ENCODE results near the gene RXRB. TPM values are rescaled to one million over a fixed set of nuclear protein-coding genes. Genes with fewer than 3 reads are reported as not detected.

The RXRB gene
- total RNA-seq, 2 donors from 2014 or later, result 17.1 to 17.4 TPM

DNA sequence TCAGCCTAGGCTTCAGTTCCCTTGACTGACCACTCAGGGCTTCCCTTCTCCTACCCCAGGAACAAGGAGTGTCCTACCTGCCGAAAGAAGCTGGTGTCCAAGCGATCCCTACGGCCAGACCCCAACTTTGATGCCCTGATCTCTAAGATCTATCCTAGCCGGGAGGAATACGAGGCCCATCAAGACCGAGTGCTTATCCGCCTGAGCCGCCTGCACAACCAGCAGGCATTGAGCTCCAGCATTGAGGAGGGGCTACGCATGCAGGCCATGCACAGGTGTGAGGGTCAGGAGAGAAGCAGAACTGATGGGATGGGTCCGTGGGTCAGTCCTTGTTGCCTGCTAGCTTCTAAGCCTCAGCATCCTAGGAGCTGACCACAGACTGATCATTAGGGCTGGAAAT, 9.4 kb upstream of the RXRB start:
- TF ChIP-seq, protein P1, sequence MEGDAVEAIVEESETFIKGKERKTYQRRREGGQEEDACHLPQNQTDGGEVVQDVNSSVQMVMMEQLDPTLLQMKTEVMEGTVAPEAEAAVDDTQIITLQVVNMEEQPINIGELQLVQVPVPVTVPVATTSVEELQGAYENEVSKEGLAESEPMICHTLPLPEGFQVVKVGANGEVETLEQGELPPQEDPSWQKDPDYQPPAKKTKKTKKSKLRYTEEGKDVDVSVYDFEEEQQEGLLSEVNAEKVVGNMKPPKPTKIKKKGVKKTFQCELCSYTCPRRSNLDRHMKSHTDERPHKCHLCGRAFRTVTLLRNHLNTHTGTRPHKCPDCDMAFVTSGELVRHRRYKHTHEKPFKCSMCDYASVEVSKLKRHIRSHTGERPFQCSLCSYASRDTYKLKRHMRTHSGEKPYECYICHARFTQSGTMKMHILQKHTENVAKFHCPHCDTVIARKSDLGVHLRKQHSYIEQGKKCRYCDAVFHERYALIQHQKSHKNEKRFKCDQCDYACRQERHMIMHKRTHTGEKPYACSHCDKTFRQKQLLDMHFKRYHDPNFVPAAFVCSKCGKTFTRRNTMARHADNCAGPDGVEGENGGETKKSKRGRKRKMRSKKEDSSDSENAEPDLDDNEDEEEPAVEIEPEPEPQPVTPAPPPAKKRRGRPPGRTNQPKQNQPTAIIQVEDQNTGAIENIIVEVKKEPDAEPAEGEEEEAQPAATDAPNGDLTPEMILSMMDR (IDR thresholded peaks at IDR 0.05), result no peak
- no peak overlapping the region for H3K4me3 ChIP-seq
- DNase-seq (ENCODE audit: low spot score), result no peak
- H3K9me3 ChIP-seq, result no peaks in the 10 kb centered on the region
- H3K4me1 ChIP-seq, result peaks cover 0 to 43% of the 10 kb centered on the region in 2 donors
- H3K36me3 ChIP-seq, result peaks cover 14% of the 10 kb centered on the region
- H3K27ac ChIP-seq, result no peak overlapping the region
- no peaks in the 10 kb centered on the region for H3K27me3 ChIP-seq

DNA sequence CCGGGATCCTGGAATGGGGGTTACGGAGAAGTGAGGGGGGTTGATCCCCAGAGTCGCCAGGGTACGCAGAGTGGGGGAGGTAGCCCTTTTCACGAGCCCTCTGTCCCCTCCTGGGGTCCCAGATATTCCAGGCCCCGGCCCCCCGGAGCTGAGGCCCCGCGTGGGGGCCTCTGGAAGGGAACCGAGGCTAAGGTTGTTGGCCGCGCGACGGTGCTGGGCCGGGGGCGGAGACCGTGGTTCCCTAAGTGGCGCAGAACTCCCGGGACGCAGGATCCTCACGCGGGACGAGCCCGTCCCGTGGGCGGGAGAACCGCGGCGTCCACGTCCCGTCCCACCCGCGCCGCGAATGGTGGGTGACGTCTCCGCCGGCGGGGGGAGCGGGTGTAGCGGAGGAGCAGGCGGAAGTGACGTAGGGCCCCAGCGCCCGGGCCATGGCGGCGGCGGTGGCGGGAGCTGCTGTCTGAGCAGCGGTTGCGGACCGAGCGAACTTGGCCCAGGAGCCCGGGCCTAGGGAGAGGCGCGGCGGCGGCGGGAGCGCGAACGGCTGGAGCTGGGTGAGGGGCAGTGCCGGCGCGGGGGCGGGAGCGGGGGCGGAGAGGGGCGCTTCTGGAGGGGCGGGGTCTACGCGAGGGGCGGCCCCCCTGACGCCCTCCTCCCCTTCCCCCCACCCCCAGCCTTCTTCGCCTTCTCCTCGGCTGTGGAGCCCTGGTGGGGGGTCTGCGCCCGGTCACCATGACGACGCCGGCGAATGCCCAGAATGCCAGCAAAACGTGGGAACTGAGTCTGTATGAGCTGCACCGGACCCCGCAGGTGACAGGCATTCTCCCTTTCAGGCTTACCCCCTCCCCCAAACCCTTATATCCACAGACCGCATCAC, 7.9 kb upstream of the RXRB start, which contains the start of gene RING1:
TSS of gene RING1 (plus strand) at position 410 of the 877 bp plus-strand sequence. CDS start at position 733, 323 bp downstream.
- H3K4me1 ChIP-seq, result peaks cover 0 to 49% of the 10 kb centered on the region in 2 donors

DNA sequence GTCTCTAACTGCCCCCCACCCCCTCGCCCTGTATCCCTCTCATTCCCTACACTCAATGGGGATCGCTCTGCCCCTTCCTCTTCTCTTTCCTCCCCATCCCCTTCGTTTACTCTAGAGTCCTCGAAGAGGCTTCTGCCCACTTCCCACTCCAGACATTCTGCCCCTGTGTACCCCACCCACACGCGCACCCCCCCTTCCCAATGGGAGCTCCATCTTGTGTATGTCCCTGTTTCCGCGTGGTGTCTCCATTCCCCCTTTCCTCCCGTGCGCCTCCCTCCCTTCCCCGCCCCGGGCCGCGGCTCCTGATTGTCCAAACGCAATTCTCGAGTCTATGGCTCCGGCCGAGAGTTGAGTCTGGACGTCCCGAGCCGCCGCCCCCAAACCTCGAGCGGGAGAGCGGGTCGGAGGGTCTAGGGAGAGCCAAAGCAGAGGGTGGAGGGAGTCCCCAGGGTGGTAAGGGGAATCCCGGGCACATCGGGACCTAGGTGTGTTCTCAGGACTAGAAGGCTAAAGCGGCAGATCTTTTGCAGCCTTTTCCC, 7.2 kb upstream of the RXRB start:
- no peaks in the 10 kb centered on the region for H3K27me3 ChIP-seq
- TF ChIP-seq, protein P1 (IDR thresholded peaks at IDR 0.05), result no peak
- no peaks in the 10 kb centered on the region for H3K9me3 ChIP-seq
- H3K4me1 ChIP-seq, result peaks cover 0 to 49% of the 10 kb centered on the region in 2 donors
- peak overlapping the region; percentile 67 to 87 for H3K4me3 ChIP-seq
- peaks cover 28% of the 10 kb centered on the region for H3K36me3 ChIP-seq
- no peak for DNase-seq (ENCODE audit: low spot score)
- peak overlapping the region; percentile 89 to 94 for H3K27ac ChIP-seq

More for the DNA sequence above, 7.9 kb upstream of the RXRB start, which contains the start of gene RING1:
- H3K4me3 ChIP-seq, result peak within 1 kb of the TSS; percentile 67 to 87
- H3K36me3 ChIP-seq, result peaks cover 21% of the 10 kb centered on the region
- no peaks in the 10 kb centered on the region for H3K9me3 ChIP-seq
- H3K27me3 ChIP-seq, result no peaks in the 10 kb centered on the region
- TF ChIP-seq, protein P1 (IDR thresholded peaks at IDR 0.05), result no peak
- peak within 1 kb of the TSS; percentile 89 to 94 for H3K27ac ChIP-seq
- peak; percentile 87 for DNase-seq (ENCODE audit: low spot score)

DNA sequence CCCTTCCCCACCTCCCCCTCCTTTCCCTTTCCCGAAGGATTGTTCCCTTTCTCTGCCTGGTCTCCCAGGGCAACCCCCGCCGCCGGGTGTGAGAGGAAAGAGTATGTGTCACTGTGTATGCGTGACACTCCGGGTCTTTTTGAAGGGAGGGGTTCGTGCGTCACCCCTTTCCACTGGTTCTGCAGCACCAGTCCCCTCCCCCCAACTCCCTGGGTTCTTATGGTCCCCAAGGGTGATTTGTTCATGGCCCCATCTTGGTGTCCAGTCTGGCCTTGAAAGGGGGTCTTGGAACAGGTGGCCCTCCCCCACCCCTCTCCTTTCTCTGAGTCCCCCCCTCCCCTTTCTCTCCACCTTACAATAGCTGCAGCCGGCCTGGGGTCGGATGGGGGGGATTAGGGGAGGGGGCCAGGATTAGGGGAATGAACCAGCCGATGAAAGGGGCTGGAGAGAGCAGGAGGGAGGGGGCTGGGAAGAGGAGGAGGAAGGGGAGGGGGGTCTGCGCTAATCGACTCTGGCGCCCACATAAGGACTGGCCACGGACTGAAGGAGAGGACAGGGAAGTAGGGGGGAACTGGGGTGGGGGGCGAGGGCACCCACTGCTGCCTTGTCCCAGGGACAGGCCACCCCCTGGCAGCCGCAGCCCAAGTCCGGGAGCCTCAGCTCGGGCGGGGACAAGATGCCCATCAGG, 6.5 kb upstream of the RXRB start:
- Histone ChIP-seq H3K9me3 (no peaks in the 10 kb centered on the region), H3K27ac (peak overlapping the region in 1 of 2 donors; percentile 94), H3K27me3 (no peaks in the 10 kb centered on the region), H3K4me3 (peak overlapping the region; percentile 67 to 87), H3K36me3 (peaks cover 34% of the 10 kb centered on the region), H3K4me1 (peaks cover 0 to 50% of the 10 kb centered on the region in 2 donors)
- DNase-seq (ENCODE audit: low spot score), result no peak
- TF ChIP-seq, protein P1 (IDR thresholded peaks at IDR 0.05), result no peak

DNA sequence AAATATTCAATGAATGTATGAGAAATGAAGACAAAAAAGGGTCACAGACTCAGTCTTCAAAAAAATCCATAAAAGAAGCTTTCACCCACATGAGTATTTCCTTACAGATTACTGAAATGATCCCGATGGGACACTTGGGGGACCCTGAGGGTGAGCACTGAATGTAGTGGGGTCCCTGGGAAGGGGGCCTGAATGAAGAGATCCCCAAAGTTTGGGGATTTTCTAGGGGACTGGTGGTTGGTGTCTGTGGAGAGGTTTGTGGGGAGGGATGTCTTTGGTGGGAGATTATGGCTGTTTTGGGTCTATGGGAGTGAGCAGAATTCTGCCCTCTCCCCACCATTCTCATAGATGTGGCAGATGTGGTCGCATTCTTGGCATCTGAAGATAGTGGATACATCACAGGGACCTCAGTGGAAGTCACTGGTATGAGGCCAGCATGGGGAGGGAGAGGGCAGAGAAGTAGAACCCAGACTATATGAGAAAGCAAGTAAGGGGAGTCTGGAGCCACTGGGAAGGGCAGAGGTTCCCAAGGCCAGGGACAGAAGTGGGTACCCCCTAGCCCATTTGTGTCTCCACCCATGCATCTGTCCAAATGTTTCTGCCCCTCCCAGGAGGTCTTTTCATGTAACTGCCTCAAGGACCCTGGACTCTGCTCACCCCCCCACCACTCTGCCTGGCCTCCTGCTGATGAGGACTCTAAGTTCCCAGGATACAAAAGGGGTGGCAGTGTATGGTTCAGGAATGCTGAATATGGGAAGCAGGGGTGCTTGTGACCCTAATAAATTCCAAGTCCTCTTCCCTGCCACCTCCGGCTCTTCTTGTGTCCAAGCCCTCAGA, 5.8 kb upstream of the RXRB start:
- Histone ChIP-seq H3K4me1 (peaks cover 0 to 58% of the 10 kb centered on the region in 2 donors), H3K27me3 (no peaks in the 10 kb centered on the region), H3K27ac (no peak overlapping the region), H3K9me3 (no peaks in the 10 kb centered on the region), H3K4me3 (no peak overlapping the region), H3K36me3 (peaks cover 38% of the 10 kb centered on the region)
- DNase-seq (ENCODE audit: low spot score), result no peak
- TF ChIP-seq, protein P1 (IDR thresholded peaks at IDR 0.05), result no peak
